ENCODE data around the gene RNU1-4. TPM values are rescaled to one million over a fixed set of nuclear protein-coding genes. Genes with fewer than 3 reads are reported as not detected.
A peak's percentile ranks its signal among the peaks of the same experiment; 100 is the strongest.
"Not testable (repeated sequence)": the region's sequence is repeated elsewhere in the genome, so short reads cannot be mapped to it uniquely, and the experiment has no call there.

The RNU1-4 gene
- total RNA-seq, 1 donor from 2014 or later, result 1,356 TPM

- not testable (repeated sequence) for H3K27me3 ChIP-seq (ENCODE audit: insufficient read depth, low read length); H3K4me3 ChIP-seq (ENCODE audit: insufficient read depth, low read depth, low read length); H3K36me3 Mint-ChIP-seq (ENCODE audit: low read depth, unreplicated experiment); H4K20me1 ChIP-seq (ENCODE audit: insufficient read depth, low read length); H3K4me3 Mint-ChIP-seq (ENCODE audit: unreplicated experiment); H3K27ac Mint-ChIP-seq (ENCODE audit: unreplicated experiment); H3K9me3 Mint-ChIP-seq (ENCODE audit: unreplicated experiment); H3K36me3 ChIP-seq (ENCODE audit: insufficient read depth, low read length); H3K4me1 ChIP-seq (ENCODE audit: insufficient read depth, low read length); H3K27me3 Mint-ChIP-seq (ENCODE audit: low read depth, unreplicated experiment); H3K27ac ChIP-seq (ENCODE audit: low read depth, low read length); H3K9ac ChIP-seq (ENCODE audit: low read length); H3K79me2 ChIP-seq (ENCODE audit: insufficient read depth, low read length); H2AFZ ChIP-seq (ENCODE audit: low read depth, low read length); H3K4me1 Mint-ChIP-seq (ENCODE audit: low read depth, unreplicated experiment); H3K9me3 ChIP-seq (ENCODE audit: insufficient read depth, low read depth, low read length)
- DNase-seq (ENCODE audit: low read depth), result peak; percentile 61
- FAIRE-seq, result peak; percentile 32
- peak overlapping the region; percentile 59 for H3K4me2 ChIP-seq (ENCODE audit: low read length)
Observed at GRCh38 chr1:16772275-16773204, 32.2 kb downstream of the RNU1-4 start.

GRCh38 chr1:16773205-16773596, 32.9 kb downstream of the RNU1-4 start:
- not testable (repeated sequence) for H3K36me3 Mint-ChIP-seq (ENCODE audit: low read depth, unreplicated experiment)

GRCh38 chr1:16773723-16774122, 33.4 kb downstream of the RNU1-4 start:
- H3K9ac ChIP-seq (ENCODE audit: low read length); H3K36me3 Mint-ChIP-seq (ENCODE audit: low read depth, unreplicated experiment); H3K79me2 ChIP-seq (ENCODE audit: insufficient read depth, low read length); H3K27ac ChIP-seq (ENCODE audit: low read depth, low read length); H3K4me3 Mint-ChIP-seq (ENCODE audit: unreplicated experiment); DNase-seq (ENCODE audit: low read depth); H3K4me3 ChIP-seq (ENCODE audit: insufficient read depth, low read depth, low read length); H3K4me1 ChIP-seq (ENCODE audit: insufficient read depth, low read length); H3K4me1 Mint-ChIP-seq (ENCODE audit: low read depth, unreplicated experiment); H3K27me3 ChIP-seq (ENCODE audit: insufficient read depth, low read length); H3K9me3 Mint-ChIP-seq (ENCODE audit: unreplicated experiment); H4K20me1 ChIP-seq (ENCODE audit: insufficient read depth, low read length); FAIRE-seq; H3K4me2 ChIP-seq (ENCODE audit: low read length); H3K36me3 ChIP-seq (ENCODE audit: insufficient read depth, low read length); H2AFZ ChIP-seq (ENCODE audit: low read depth, low read length); H3K27ac Mint-ChIP-seq (ENCODE audit: unreplicated experiment); H3K9me3 ChIP-seq (ENCODE audit: insufficient read depth, low read depth, low read length): not testable (repeated sequence)
- peaks cover 14% of the 10 kb centered on the region for H3K27me3 Mint-ChIP-seq (ENCODE audit: low read depth, unreplicated experiment)

More at GRCh38 chr1:16773205-16773596, 32.9 kb downstream of the RNU1-4 start:
- not testable (repeated sequence) for H3K4me2 ChIP-seq (ENCODE audit: low read length); H3K27ac ChIP-seq (ENCODE audit: low read depth, low read length); H3K4me1 Mint-ChIP-seq (ENCODE audit: low read depth, unreplicated experiment); H3K4me3 ChIP-seq (ENCODE audit: insufficient read depth, low read depth, low read length); H3K9me3 ChIP-seq (ENCODE audit: insufficient read depth, low read depth, low read length); H3K4me1 ChIP-seq (ENCODE audit: insufficient read depth, low read length); H2AFZ ChIP-seq (ENCODE audit: low read depth, low read length); H3K9me3 Mint-ChIP-seq (ENCODE audit: unreplicated experiment); H3K27me3 ChIP-seq (ENCODE audit: insufficient read depth, low read length); H4K20me1 ChIP-seq (ENCODE audit: insufficient read depth, low read length); H3K9ac ChIP-seq (ENCODE audit: low read length); H3K27ac Mint-ChIP-seq (ENCODE audit: unreplicated experiment); H3K79me2 ChIP-seq (ENCODE audit: insufficient read depth, low read length); DNase-seq (ENCODE audit: low read depth); H3K4me3 Mint-ChIP-seq (ENCODE audit: unreplicated experiment); FAIRE-seq; H3K36me3 ChIP-seq (ENCODE audit: insufficient read depth, low read length)
- H3K27me3 Mint-ChIP-seq (ENCODE audit: low read depth, unreplicated experiment), result peaks cover 14% of the 10 kb centered on the region

GRCh38 chr1:16774773-16775172, 34.5 kb downstream of the RNU1-4 start:
- DNase-seq (ENCODE audit: low read depth); H3K4me3 ChIP-seq (ENCODE audit: insufficient read depth, low read depth, low read length); H3K4me1 ChIP-seq (ENCODE audit: insufficient read depth, low read length); H3K36me3 Mint-ChIP-seq (ENCODE audit: low read depth, unreplicated experiment); H3K27ac Mint-ChIP-seq (ENCODE audit: unreplicated experiment); FAIRE-seq; H3K27ac ChIP-seq (ENCODE audit: low read depth, low read length); H4K20me1 ChIP-seq (ENCODE audit: insufficient read depth, low read length); H3K79me2 ChIP-seq (ENCODE audit: insufficient read depth, low read length); H3K4me1 Mint-ChIP-seq (ENCODE audit: low read depth, unreplicated experiment); H3K4me2 ChIP-seq (ENCODE audit: low read length); H2AFZ ChIP-seq (ENCODE audit: low read depth, low read length); H3K9ac ChIP-seq (ENCODE audit: low read length); H3K4me3 Mint-ChIP-seq (ENCODE audit: unreplicated experiment); H3K9me3 ChIP-seq (ENCODE audit: insufficient read depth, low read depth, low read length); H3K27me3 ChIP-seq (ENCODE audit: insufficient read depth, low read length); H3K36me3 ChIP-seq (ENCODE audit: insufficient read depth, low read length): not testable (repeated sequence)
- peaks cover 12% of the 10 kb centered on the region for H3K9me3 Mint-ChIP-seq (ENCODE audit: unreplicated experiment)
- H3K27me3 Mint-ChIP-seq (ENCODE audit: low read depth, unreplicated experiment), result peaks cover 18% of the 10 kb centered on the region

- not testable (repeated sequence) for H3K36me3 Mint-ChIP-seq (ENCODE audit: low read depth, unreplicated experiment); H3K4me3 ChIP-seq (ENCODE audit: insufficient read depth, low read depth, low read length); H3K27ac Mint-ChIP-seq (ENCODE audit: unreplicated experiment); DNase-seq (ENCODE audit: low read depth); H3K9ac ChIP-seq (ENCODE audit: low read length); FAIRE-seq; H3K27me3 ChIP-seq (ENCODE audit: insufficient read depth, low read length); H3K36me3 ChIP-seq (ENCODE audit: insufficient read depth, low read length); H3K79me2 ChIP-seq (ENCODE audit: insufficient read depth, low read length); H4K20me1 ChIP-seq (ENCODE audit: insufficient read depth, low read length); H3K27ac ChIP-seq (ENCODE audit: low read depth, low read length); H3K9me3 ChIP-seq (ENCODE audit: insufficient read depth, low read depth, low read length); H3K4me2 ChIP-seq (ENCODE audit: low read length); H2AFZ ChIP-seq (ENCODE audit: low read depth, low read length); H3K4me1 Mint-ChIP-seq (ENCODE audit: low read depth, unreplicated experiment); H3K4me1 ChIP-seq (ENCODE audit: insufficient read depth, low read length); H3K4me3 Mint-ChIP-seq (ENCODE audit: unreplicated experiment)
- Mint-ChIP-seq H3K9me3 (ENCODE audit: unreplicated experiment) (peaks cover 12% of the 10 kb centered on the region), H3K27me3 (ENCODE audit: low read depth, unreplicated experiment) (peaks cover 23% of the 10 kb centered on the region)
Observed at GRCh38 chr1:16775290-16775689, 35.0 kb downstream of the RNU1-4 start.

GRCh38 chr1:16776248-16776647, 35.9 kb downstream of the RNU1-4 start:
- peaks cover 12% of the 10 kb centered on the region for H3K9me3 Mint-ChIP-seq (ENCODE audit: unreplicated experiment)
- not testable (repeated sequence) for H3K27ac ChIP-seq (ENCODE audit: low read depth, low read length); H3K9me3 ChIP-seq (ENCODE audit: insufficient read depth, low read depth, low read length); H3K36me3 Mint-ChIP-seq (ENCODE audit: low read depth, unreplicated experiment); FAIRE-seq; H3K27ac Mint-ChIP-seq (ENCODE audit: unreplicated experiment); H3K4me3 Mint-ChIP-seq (ENCODE audit: unreplicated experiment); H2AFZ ChIP-seq (ENCODE audit: low read depth, low read length); H3K9ac ChIP-seq (ENCODE audit: low read length); H3K36me3 ChIP-seq (ENCODE audit: insufficient read depth, low read length); H3K4me1 Mint-ChIP-seq (ENCODE audit: low read depth, unreplicated experiment); H3K79me2 ChIP-seq (ENCODE audit: insufficient read depth, low read length); H3K4me1 ChIP-seq (ENCODE audit: insufficient read depth, low read length); DNase-seq (ENCODE audit: low read depth); H4K20me1 ChIP-seq (ENCODE audit: insufficient read depth, low read length); H3K4me2 ChIP-seq (ENCODE audit: low read length); H3K27me3 ChIP-seq (ENCODE audit: insufficient read depth, low read length); H3K4me3 ChIP-seq (ENCODE audit: insufficient read depth, low read depth, low read length)
- peaks cover 26% of the 10 kb centered on the region for H3K27me3 Mint-ChIP-seq (ENCODE audit: low read depth, unreplicated experiment)

All from astrocyte (in vitro differentiated cells and primary cell).